ENCODE results near the gene ARAP1.

The ARAP1 gene

GRCh38 chr11:72763823-72764222 is 11.6 kb upstream of the ARAP1 start:
- no peaks in the 10 kb centered on the region for H3K36me3 ChIP-seq (ENCODE audit: insufficient read depth)
- H3K4me2 ChIP-seq = no peak overlapping the region
- H3K4me1 ChIP-seq (ENCODE audit: low read depth, poor library complexity, severe bottlenecking) = peaks cover 12% of the 10 kb centered on the region
- no peaks in the 10 kb centered on the region for H4K20me1 ChIP-seq (ENCODE audit: insufficient read depth)
- H3K27ac ChIP-seq = no peak overlapping the region
- H2AFZ ChIP-seq (ENCODE audit: low read depth) = no peak overlapping the region
- H3K27me3 ChIP-seq (ENCODE audit: insufficient read depth, low read depth) = no peaks in the 10 kb centered on the region
- no peak overlapping the region for H3K4me3 ChIP-seq (IDR thresholded peaks at IDR 0.05; ENCODE audit: insufficient read depth, low read depth, low read length)
- H3K79me2 ChIP-seq (ENCODE audit: insufficient read depth, low read depth) = no peaks in the 10 kb centered on the region
- TF ChIP-seq CTCF (conservative IDR thresholded peaks at IDR 0.05; ENCODE audit: low read depth, low read length) = no peak
- H3K9ac ChIP-seq = no peak overlapping the region

GRCh38 chr11:72762641-72763304 is 10.6 kb upstream of the ARAP1 start:
- H3K4me2 ChIP-seq = no peak overlapping the region
- H3K27ac ChIP-seq = no peak overlapping the region
- no peak for TF ChIP-seq CTCF (conservative IDR thresholded peaks at IDR 0.05; ENCODE audit: low read depth, low read length)
- H3K79me2 ChIP-seq (ENCODE audit: insufficient read depth, low read depth) = no peaks in the 10 kb centered on the region
- no peak overlapping the region for H2AFZ ChIP-seq (ENCODE audit: low read depth)
- H3K4me1 ChIP-seq (ENCODE audit: low read depth, poor library complexity, severe bottlenecking) = peaks cover 12% of the 10 kb centered on the region
- no peak overlapping the region for H3K9ac ChIP-seq
- H3K27me3 ChIP-seq (ENCODE audit: insufficient read depth, low read depth) = no peaks in the 10 kb centered on the region
- no peaks in the 10 kb centered on the region for H4K20me1 ChIP-seq (ENCODE audit: insufficient read depth)
- H3K36me3 ChIP-seq (ENCODE audit: insufficient read depth) = no peaks in the 10 kb centered on the region
- no peak overlapping the region for H3K4me3 ChIP-seq (IDR thresholded peaks at IDR 0.05; ENCODE audit: insufficient read depth, low read depth, low read length)

- Histone ChIP-seq H3K36me3 (ENCODE audit: insufficient read depth) (no peaks in the 10 kb centered on the region), H3K79me2 (ENCODE audit: insufficient read depth, low read depth) (no peaks in the 10 kb centered on the region), H3K9ac (no peak overlapping the region), H3K4me3 (IDR thresholded peaks at IDR 0.05; ENCODE audit: insufficient read depth, low read depth, low read length) (no peak overlapping the region), H2AFZ (ENCODE audit: low read depth) (no peak overlapping the region), H3K27me3 (ENCODE audit: insufficient read depth, low read depth) (no peaks in the 10 kb centered on the region), H3K27ac (no peak overlapping the region), H3K4me1 (ENCODE audit: low read depth, poor library complexity, severe bottlenecking) (peaks cover 12% of the 10 kb centered on the region), H4K20me1 (ENCODE audit: insufficient read depth) (no peaks in the 10 kb centered on the region), H3K4me2 (no peak overlapping the region)
- TF ChIP-seq CTCF (conservative IDR thresholded peaks at IDR 0.05; ENCODE audit: low read depth, low read length) = no peak
Measured at GRCh38 chr11:72760539-72761405, 8.6 kb upstream of the ARAP1 start.

- no peak for TF ChIP-seq CTCF (conservative IDR thresholded peaks at IDR 0.05; ENCODE audit: low read depth, low read length)
- H3K4me3 ChIP-seq (IDR thresholded peaks at IDR 0.05; ENCODE audit: insufficient read depth, low read depth, low read length) = no peak overlapping the region
- no peaks in the 10 kb centered on the region for H4K20me1 ChIP-seq (ENCODE audit: insufficient read depth)
- H3K27ac ChIP-seq = no peak overlapping the region
- H3K9ac ChIP-seq = no peak overlapping the region
- no peaks in the 10 kb centered on the region for H3K36me3 ChIP-seq (ENCODE audit: insufficient read depth)
- peaks cover 12% of the 10 kb centered on the region for H3K4me1 ChIP-seq (ENCODE audit: low read depth, poor library complexity, severe bottlenecking)
- no peak overlapping the region for H2AFZ ChIP-seq (ENCODE audit: low read depth)
- no peaks in the 10 kb centered on the region for H3K27me3 ChIP-seq (ENCODE audit: insufficient read depth, low read depth)
- no peak overlapping the region for H3K4me2 ChIP-seq
- no peaks in the 10 kb centered on the region for H3K79me2 ChIP-seq (ENCODE audit: insufficient read depth, low read depth)
Measured at GRCh38 chr11:72759468-72759985, 7.3 kb upstream of the ARAP1 start.

All from KMS-11 (cell line).